Measurements from ENCODE around the gene SIPA1L3. TPM values are rescaled to one million over a fixed set of nuclear protein-coding genes. Genes with fewer than 3 reads are reported as not detected.

SIPA1L3 gene
- total and polyA plus RNA-seq, 8 donors, result 19.7 to 44.8 (median 25.8) TPM

DNA sequence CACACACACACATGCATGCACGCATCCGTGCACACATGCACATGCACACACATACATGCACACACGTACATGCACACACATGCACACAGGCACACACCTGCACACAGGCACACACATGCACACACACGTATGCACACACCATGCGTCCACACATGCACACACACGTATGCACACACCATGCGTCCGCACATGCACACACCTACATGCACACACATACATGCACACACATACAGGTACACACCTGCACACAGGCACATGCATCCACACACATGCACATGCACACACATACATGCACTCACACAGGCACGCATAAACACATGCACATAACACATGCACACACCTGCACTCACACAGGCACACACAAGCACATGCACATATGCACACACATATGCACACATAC, 204.9 kb downstream of the SIPA1L3 start:
- ATAC-seq (no peak), DNase-seq (no peak), FAIRE-seq (no peak)
- 95 to 96% methylated on average over 9 of the region's 9 CpGs for WGBS, 2 donors
- Histone ChIP-seq H3K9me3 (no peaks in the 10 kb centered on the region), H3K27me3 (no peaks in the 10 kb centered on the region), H3K36me3 (peaks cover 4 to 49% (median 6%) of the 10 kb centered on the region in 3 donors), H3K27ac (no peak overlapping the region), H3K4me1 (no peaks in the 10 kb centered on the region), H3K4me3 (no peak overlapping the region)
- intact Hi-C loops (cut with DNase I), result no loop called here
- TF ChIP-seq, protein P1, sequence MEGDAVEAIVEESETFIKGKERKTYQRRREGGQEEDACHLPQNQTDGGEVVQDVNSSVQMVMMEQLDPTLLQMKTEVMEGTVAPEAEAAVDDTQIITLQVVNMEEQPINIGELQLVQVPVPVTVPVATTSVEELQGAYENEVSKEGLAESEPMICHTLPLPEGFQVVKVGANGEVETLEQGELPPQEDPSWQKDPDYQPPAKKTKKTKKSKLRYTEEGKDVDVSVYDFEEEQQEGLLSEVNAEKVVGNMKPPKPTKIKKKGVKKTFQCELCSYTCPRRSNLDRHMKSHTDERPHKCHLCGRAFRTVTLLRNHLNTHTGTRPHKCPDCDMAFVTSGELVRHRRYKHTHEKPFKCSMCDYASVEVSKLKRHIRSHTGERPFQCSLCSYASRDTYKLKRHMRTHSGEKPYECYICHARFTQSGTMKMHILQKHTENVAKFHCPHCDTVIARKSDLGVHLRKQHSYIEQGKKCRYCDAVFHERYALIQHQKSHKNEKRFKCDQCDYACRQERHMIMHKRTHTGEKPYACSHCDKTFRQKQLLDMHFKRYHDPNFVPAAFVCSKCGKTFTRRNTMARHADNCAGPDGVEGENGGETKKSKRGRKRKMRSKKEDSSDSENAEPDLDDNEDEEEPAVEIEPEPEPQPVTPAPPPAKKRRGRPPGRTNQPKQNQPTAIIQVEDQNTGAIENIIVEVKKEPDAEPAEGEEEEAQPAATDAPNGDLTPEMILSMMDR (IDR thresholded peaks at IDR 0.05), result no peak

DNA sequence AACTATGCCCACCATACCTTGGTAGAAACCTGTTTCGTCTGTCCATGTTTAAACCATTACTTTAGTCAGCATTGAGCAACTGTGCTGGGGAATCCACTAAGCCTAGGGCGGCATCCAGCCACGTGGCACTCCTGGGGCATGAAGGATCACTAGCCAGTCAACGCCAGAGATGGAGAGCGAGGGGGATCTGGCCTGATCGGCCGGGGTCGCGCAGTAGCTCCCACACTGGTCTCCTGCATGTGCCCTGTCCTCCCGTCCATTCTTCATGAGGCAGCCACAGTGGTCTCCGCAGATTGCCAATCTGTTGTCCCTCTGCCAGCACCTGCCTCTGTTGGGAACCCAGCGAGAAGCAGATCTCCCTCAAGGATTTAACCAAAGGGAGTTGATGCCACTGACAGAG, 207.6 kb downstream of the SIPA1L3 start:
- Histone ChIP-seq H3K36me3 (peaks cover 0 to 37% (median 3%) of the 10 kb centered on the region in 3 donors), H3K4me3 (no peak overlapping the region), H3K27me3 (no peaks in the 10 kb centered on the region), H3K4me1 (no peaks in the 10 kb centered on the region), H3K9me3 (no peaks in the 10 kb centered on the region), H3K27ac (no peak overlapping the region)
- TF ChIP-seq, protein P1 (IDR thresholded peaks at IDR 0.05), result no peak
- WGBS, 2 donors, result 94% methylated on average over 12 of the region's 12 CpGs
- DNase-seq (no peak), FAIRE-seq (no peak), ATAC-seq (no peak)
- intact Hi-C loops (cut with DNase I), result no loop called here

DNA sequence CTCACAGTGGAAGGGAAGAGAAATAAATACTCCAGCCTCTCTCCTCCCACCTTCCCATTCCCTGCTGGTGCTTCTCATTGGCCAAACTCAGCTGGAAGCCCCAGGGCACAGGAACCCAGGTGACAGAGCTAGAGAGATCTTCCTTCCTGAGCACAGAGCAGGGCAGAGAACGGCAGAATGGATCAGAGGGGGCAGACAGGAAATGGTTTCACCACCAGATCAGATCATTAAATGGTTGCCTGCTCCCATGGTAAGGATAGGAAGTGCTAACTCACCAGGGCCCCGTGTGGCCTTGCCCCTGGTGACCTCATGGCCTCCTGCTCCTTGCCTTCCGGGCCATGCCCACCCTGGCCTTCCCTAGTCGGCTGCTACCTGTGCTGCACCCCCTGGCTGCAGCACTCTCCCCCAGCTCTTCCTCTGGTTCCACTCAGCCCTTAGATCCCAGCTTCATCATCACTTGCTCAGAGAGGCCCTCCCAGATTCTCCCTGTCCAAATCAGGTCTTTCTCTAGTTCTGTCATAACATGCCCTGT, 208.3 kb downstream of the SIPA1L3 start:
- no peaks in the 10 kb centered on the region for H3K9me3 ChIP-seq
- peaks cover 0 to 37% (median 8%) of the 10 kb centered on the region in 3 donors for H3K36me3 ChIP-seq
- no peak for ATAC-seq
- H3K4me3 ChIP-seq, result no peak overlapping the region
- no peaks in the 10 kb centered on the region for H3K27me3 ChIP-seq
- intact Hi-C loops (cut with DNase I), result no loop called here
- TF ChIP-seq, protein P1 (IDR thresholded peaks at IDR 0.05), result no peak
- no peak overlapping the region for H3K27ac ChIP-seq
- FAIRE-seq, result no peak
- WGBS, 2 donors, result 78 to 83% methylated on average over 4 of the region's 4 CpGs
- DNase-seq, result no peak
- no peaks in the 10 kb centered on the region for H3K4me1 ChIP-seq

DNA sequence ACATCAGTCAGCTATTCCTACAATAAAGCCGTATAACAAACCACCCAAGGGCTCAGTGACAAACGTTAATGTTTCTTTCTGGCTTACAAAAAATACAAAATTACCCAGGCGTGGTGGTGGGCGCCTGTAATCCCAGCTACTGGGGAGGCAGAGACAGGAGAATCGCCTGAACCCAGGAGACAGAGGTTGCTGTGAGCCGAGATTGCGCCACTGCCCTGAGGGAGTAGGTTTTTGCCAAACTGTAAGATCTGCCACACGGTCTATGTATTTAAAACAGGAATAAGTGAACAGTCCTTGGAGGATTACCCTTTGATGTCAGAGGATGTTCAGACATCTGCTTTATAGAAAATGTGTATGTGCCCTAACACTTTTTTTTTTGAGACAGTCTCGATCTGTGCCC, 211.2 kb downstream of the SIPA1L3 start:
- no peak for FAIRE-seq
- Histone ChIP-seq H3K36me3 (peaks cover 0 to 27% (median 4%) of the 10 kb centered on the region in 3 donors), H3K27me3 (no peaks in the 10 kb centered on the region), H3K27ac (no peak overlapping the region), H3K9me3 (no peaks in the 10 kb centered on the region), H3K4me1 (no peaks in the 10 kb centered on the region), H3K4me3 (no peak overlapping the region)
- WGBS, 2 donors, result 86 to 97% methylated on average over 9 of the region's 9 CpGs
- no peak for ATAC-seq
- TF ChIP-seq, protein P1 (IDR thresholded peaks at IDR 0.05), result no peak
- intact Hi-C loops (cut with DNase I), result no loop called here
- no peak for DNase-seq

DNA sequence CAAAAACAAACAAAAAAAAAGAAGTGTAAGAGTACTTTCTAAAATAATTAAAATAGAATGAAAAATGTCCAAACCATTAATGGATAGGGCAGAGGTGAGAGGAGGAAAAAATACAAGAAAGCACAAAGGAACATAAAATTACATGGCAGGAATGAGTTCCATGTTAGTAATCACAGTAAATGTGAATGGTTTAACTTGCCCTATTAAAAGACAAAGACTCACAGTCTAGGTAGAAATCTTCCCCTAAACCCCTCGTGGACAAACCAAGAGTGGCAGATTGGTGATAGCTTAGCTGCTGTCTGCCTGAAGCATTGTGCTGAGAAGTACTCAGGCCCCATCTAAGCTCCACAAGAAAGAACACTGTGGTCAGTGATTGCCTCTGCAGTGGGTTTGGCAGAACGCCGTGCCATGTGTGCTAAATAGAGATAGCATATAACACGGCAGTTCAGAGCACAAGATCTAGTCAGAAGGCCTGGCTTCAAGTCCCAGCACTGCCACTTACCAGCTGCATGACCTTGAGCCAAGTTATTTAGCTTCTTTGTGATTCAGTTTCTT, 213.5 kb downstream of the SIPA1L3 start:
- FAIRE-seq (no peak), ATAC-seq (no peak), DNase-seq (no peak)
- TF ChIP-seq, protein P1 (IDR thresholded peaks at IDR 0.05), result no peak
- intact Hi-C loops (cut with DNase I), result no loop called here
- Histone ChIP-seq H3K4me3 (no peak overlapping the region), H3K27me3 (no peaks in the 10 kb centered on the region), H3K27ac (no peak overlapping the region), H3K4me1 (no peaks in the 10 kb centered on the region), H3K36me3 (peaks cover 0 to 27% (median 4%) of the 10 kb centered on the region in 3 donors), H3K9me3 (no peaks in the 10 kb centered on the region)
- 85 to 92% methylated on average over 4 of the region's 4 CpGs for WGBS, 2 donors

All from pancreas (tissue), 10 donors.